ENCODE results near the gene CLDN6.

The CLDN6 gene

GRCh38 chr16:3010510-3010909 lies 7.5 kb downstream of the CLDN6 start:
- no peak for DNase-seq

GRCh38 chr16:3009568-3010390 lies 8.2 kb downstream of the CLDN6 start:
- DNase-seq: no peak

- DNase-seq: no peak
Observed at GRCh38 chr16:3008690-3009037, 9.3 kb downstream of the CLDN6 start.

GRCh38 chr16:3007957-3008689 lies 9.9 kb downstream of the CLDN6 start:
- DNase-seq: no peak

- no peak for DNase-seq
Observed at GRCh38 chr16:3007059-3007956, 10.7 kb downstream of the CLDN6 start.

GRCh38 chr16:3004781-3005284 lies 13.2 kb downstream of the CLDN6 start:
- DNase-seq: no peak

GRCh38 chr16:3004319-3004718 lies 13.7 kb downstream of the CLDN6 start:
- no peak for DNase-seq

GRCh38 chr16:3003582-3004270 lies 14.3 kb downstream of the CLDN6 start:
- DNase-seq: peak; percentile 96

- no peak for DNase-seq
Observed at GRCh38 chr16:3001316-3001715, 16.7 kb downstream of the CLDN6 start.

- DNase-seq: no peak
Observed at GRCh38 chr16:3000540-3000939, 17.4 kb downstream of the CLDN6 start.

GRCh38 chr16:2999929-3000328 lies 18.1 kb downstream of the CLDN6 start:
- no peak for DNase-seq

- DNase-seq: no peak
Observed at GRCh38 chr16:2996298-2996697, 21.7 kb downstream of the CLDN6 start.

GRCh38 chr16:2992383-2993081 lies 25.5 kb downstream of the CLDN6 start:
- no peak for DNase-seq

GRCh38 chr16:2991566-2992261 lies 26.3 kb downstream of the CLDN6 start:
- DNase-seq: no peak

GRCh38 chr16:2990891-2991290 lies 27.1 kb downstream of the CLDN6 start:
- DNase-seq: no peak

- DNase-seq: no peak
Observed at GRCh38 chr16:2988590-2989099, 29.3 kb downstream of the CLDN6 start.

- DNase-seq: no peak
Observed at GRCh38 chr16:2987833-2988232, 30.1 kb downstream of the CLDN6 start.

GRCh38 chr16:2987286-2987685 lies 30.7 kb downstream of the CLDN6 start:
- DNase-seq: no peak

GRCh38 chr16:2986623-2987188 lies 31.3 kb downstream of the CLDN6 start:
- DNase-seq: no peak

GRCh38 chr16:2985893-2986355 lies 32.1 kb downstream of the CLDN6 start:
- no peak for DNase-seq

- DNase-seq: no peak
Observed at GRCh38 chr16:2985462-2985861, 32.5 kb downstream of the CLDN6 start.
